ENCODE measurements around the gene PGAP6.

DNA sequence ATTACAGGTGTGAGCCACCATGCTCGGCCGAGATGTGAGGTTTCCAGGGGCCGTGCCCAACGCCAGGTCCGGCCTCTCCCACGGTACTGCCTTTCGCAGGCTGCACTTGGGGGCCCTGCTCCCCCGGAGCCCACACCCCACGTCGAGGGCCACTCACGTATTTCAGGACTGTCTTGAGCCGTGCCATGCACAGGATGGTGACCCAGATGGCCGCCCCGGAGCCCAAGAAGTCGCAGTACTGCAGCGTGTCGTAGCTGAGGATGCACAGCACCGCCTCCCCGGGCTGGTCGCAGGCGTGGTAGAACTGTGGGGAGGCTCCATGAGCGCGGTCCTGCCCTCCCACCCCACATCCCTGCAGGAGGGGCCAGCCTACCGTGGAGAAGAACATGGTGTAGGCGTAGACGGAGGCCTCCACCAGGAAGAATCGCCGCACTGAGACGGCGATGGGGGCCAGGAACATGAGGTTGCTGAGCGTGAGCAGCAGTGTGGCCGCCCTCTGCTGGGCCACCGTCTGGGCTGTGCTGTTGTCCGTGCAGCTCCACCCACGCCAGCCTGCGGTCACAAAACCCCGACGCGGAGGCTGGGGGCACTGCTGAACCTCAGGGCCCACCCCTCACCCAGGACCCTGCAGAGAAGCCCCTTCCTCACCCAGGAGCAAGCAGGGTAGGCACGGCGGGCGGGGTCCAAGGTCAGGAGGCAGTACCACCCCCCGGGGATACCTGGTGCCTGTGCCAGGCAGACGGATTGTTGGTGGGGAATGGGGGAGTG lies 7.7 kb downstream of the PGAP6 start:
- TF ChIP-seq POLR2AphosphoS5 (IDR thresholded peaks at IDR 0.05; ENCODE audit: low read depth, low read length) (no peak), TAF1 (IDR thresholded peaks at IDR 0.05; ENCODE audit: borderline replicate concordance, low read depth, low read length) (no peak)

Measured in GM12892 (cell line).